ES-I3 (cell line): ENCODE measurements around the gene LAMC1.
"Not testable (repeated sequence)": the region's sequence is repeated elsewhere in the genome, so short reads cannot be mapped to it uniquely, and the experiment has no call there.

ENCODE experiments used
- H3K36me3 ChIP-seq: 2 replicates; pipeline ENCODE4 v1.6.1; 2013; ENCODE audit warnings: mild to moderate bottlenecking, low read length, control low read depth, moderate library complexity; ENCODE audit not compliant: insufficient read depth
- H3K4me1 ChIP-seq: 2 replicates; pipeline ENCODE4 v1.6.1; 2013; ENCODE audit warnings: mild to moderate bottlenecking, control low read depth, low read length; ENCODE audit not compliant: insufficient read depth
- H3K9ac ChIP-seq: 2 replicates; pipeline ENCODE4 v1.6.1; 2013; ENCODE audit warnings: low read depth, mild to moderate bottlenecking, low read length, moderate library complexity
- H3K9me3 ChIP-seq: 2 replicates; pipeline ENCODE4 v1.6.1; 2013; ENCODE audit warnings: mild to moderate bottlenecking, low read length, moderate library complexity; ENCODE audit not compliant: control insufficient read depth, insufficient read depth

Gene LAMC1

GRCh38 chr1:183070923-183071618 lies 47.9 kb downstream of the LAMC1 start:
- Histone ChIP-seq H3K9ac (no peak overlapping the region), H3K9me3 (no peaks in the 10 kb centered on the region), H3K4me1 (peaks cover 18% of the 10 kb centered on the region; the same call in 1 of the 2 replicates), H3K36me3 (no peaks in the 10 kb centered on the region; the same call in 1 of the 2 replicates)

GRCh38 chr1:183072595-183072994 lies 49.4 kb downstream of the LAMC1 start:
- not testable (repeated sequence) for H3K9ac ChIP-seq, H3K36me3 ChIP-seq, H3K9me3 ChIP-seq
- H3K4me1 ChIP-seq: peaks cover 21% of the 10 kb centered on the region; the same call in 1 of the 2 replicates

- Histone ChIP-seq H3K36me3 (no peaks in the 10 kb centered on the region; the same call in 1 of the 2 replicates), H3K9me3 (no peaks in the 10 kb centered on the region), H3K9ac (no peak overlapping the region), H3K4me1 (peaks cover 21% of the 10 kb centered on the region; the same call in 1 of the 2 replicates)
These were observed 50.1 kb downstream of the LAMC1 start for GRCh38 chr1:183073320-183073719.

- Histone ChIP-seq H3K9ac (no peak overlapping the region), H3K4me1 (peaks cover 21% of the 10 kb centered on the region; the same call in 1 of the 2 replicates), H3K36me3 (no peaks in the 10 kb centered on the region; the same call in 1 of the 2 replicates), H3K9me3 (no peaks in the 10 kb centered on the region)
These were observed 51.0 kb downstream of the LAMC1 start for GRCh38 chr1:183074215-183074614.

- H3K36me3 ChIP-seq: no peaks in the 10 kb centered on the region; the same call in 1 of the 2 replicates
- peaks cover 11% of the 10 kb centered on the region; the same call in 1 of the 2 replicates for H3K4me1 ChIP-seq
- H3K9ac ChIP-seq: no peak overlapping the region
- H3K9me3 ChIP-seq: no peaks in the 10 kb centered on the region
These were observed 52.6 kb downstream of the LAMC1 start for GRCh38 chr1:183075861-183076260.

- Histone ChIP-seq H3K36me3 (no peaks in the 10 kb centered on the region; the same call in 1 of the 2 replicates), H3K9me3 (no peaks in the 10 kb centered on the region), H3K9ac (no peak overlapping the region), H3K4me1 (peaks cover 3% of the 10 kb centered on the region; the same call in 1 of the 2 replicates)
These were observed 53.9 kb downstream of the LAMC1 start for GRCh38 chr1:183077097-183077496.

- peaks cover 3% of the 10 kb centered on the region; the same call in 1 of the 2 replicates for H3K4me1 ChIP-seq
- no peaks in the 10 kb centered on the region for H3K9me3 ChIP-seq
- no peaks in the 10 kb centered on the region for H3K36me3 ChIP-seq
- no peak overlapping the region for H3K9ac ChIP-seq
These were observed 56.6 kb downstream of the LAMC1 start for GRCh38 chr1:183079712-183080388.

- Histone ChIP-seq H3K4me1 (peaks cover 6% of the 10 kb centered on the region), H3K36me3 (no peaks in the 10 kb centered on the region), H3K9me3 (no peaks in the 10 kb centered on the region), H3K9ac (no peak overlapping the region)
These were observed 57.2 kb downstream of the LAMC1 start for GRCh38 chr1:183080406-183080805.

- peaks cover 6% of the 10 kb centered on the region for H3K4me1 ChIP-seq
- H3K9me3 ChIP-seq: no peaks in the 10 kb centered on the region
- H3K36me3 ChIP-seq: no peaks in the 10 kb centered on the region
- H3K9ac ChIP-seq: no peak overlapping the region
These were observed 58.3 kb downstream of the LAMC1 start for GRCh38 chr1:183081402-183082120.

- H3K4me1 ChIP-seq: peaks cover 3% of the 10 kb centered on the region; the same call in 1 of the 2 replicates
- H3K36me3 ChIP-seq: no peaks in the 10 kb centered on the region
These were observed 59.4 kb downstream of the LAMC1 start for GRCh38 chr1:183082650-183083049.

GRCh38 chr1:183087001-183087400 lies 63.8 kb downstream of the LAMC1 start:
- H3K4me1 ChIP-seq: peaks cover 9% of the 10 kb centered on the region
- H3K9ac ChIP-seq: no peak overlapping the region
- H3K9me3 ChIP-seq: no peaks in the 10 kb centered on the region

More at GRCh38 chr1:183082650-183083049, 59.4 kb downstream of the LAMC1 start:
- Histone ChIP-seq H3K9me3 (no peaks in the 10 kb centered on the region), H3K9ac (no peak overlapping the region)

GRCh38 chr1:183089025-183089639 lies 65.9 kb downstream of the LAMC1 start:
- Histone ChIP-seq H3K36me3 (no peaks in the 10 kb centered on the region), H3K4me1 (peaks cover 19% of the 10 kb centered on the region), H3K9ac (no peak overlapping the region)

More at GRCh38 chr1:183087001-183087400, 63.8 kb downstream of the LAMC1 start:
- no peaks in the 10 kb centered on the region for H3K36me3 ChIP-seq

GRCh38 chr1:183090391-183091006 lies 67.3 kb downstream of the LAMC1 start:
- H3K4me1 ChIP-seq: peaks cover 17% of the 10 kb centered on the region
- H3K9me3 ChIP-seq: no peaks in the 10 kb centered on the region
- H3K9ac ChIP-seq: no peak overlapping the region
- no peaks in the 10 kb centered on the region for H3K36me3 ChIP-seq

More at GRCh38 chr1:183089025-183089639, 65.9 kb downstream of the LAMC1 start:
- H3K9me3 ChIP-seq: no peaks in the 10 kb centered on the region
